NB4 (cell line): Measurements from ENCODE around the gene FN1.

Experiments
- POLR2A ChIP-seq: IDR thresholded peaks from 2 replicates; pipeline ENCODE4 v1.6.1; 2011; ENCODE audit warnings: mild to moderate bottlenecking; ENCODE audit not compliant: insufficient read length; ENCODE audit errors: extremely low read depth
- TF ChIP-seq, protein P1 (sequence below): IDR thresholded peaks from one replicate; pipeline ENCODE4 v1.5.1; 2012; ENCODE audit warnings: low read depth, low read length

DNA sequence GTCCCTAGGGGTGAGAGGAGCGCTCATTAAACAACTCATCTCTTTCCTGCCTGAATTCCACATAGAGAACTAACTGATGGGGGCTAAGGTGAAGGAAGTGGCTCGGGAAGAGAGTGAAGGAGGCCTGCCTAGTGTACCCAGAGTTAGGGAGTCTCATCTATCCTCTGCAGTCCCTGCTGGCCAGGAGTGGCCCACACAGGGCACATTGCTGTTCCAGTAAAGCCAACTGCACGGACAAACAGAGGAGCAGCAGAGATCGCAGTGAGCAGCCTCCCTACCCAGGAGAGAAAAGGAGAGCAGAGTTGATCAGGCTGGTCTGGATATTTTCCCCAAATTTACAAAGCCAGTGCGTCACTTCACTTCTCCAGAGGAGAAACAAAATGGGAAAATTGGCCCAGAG, 16.9 kb upstream of the FN1 start:
- TF ChIP-seq, protein P1, sequence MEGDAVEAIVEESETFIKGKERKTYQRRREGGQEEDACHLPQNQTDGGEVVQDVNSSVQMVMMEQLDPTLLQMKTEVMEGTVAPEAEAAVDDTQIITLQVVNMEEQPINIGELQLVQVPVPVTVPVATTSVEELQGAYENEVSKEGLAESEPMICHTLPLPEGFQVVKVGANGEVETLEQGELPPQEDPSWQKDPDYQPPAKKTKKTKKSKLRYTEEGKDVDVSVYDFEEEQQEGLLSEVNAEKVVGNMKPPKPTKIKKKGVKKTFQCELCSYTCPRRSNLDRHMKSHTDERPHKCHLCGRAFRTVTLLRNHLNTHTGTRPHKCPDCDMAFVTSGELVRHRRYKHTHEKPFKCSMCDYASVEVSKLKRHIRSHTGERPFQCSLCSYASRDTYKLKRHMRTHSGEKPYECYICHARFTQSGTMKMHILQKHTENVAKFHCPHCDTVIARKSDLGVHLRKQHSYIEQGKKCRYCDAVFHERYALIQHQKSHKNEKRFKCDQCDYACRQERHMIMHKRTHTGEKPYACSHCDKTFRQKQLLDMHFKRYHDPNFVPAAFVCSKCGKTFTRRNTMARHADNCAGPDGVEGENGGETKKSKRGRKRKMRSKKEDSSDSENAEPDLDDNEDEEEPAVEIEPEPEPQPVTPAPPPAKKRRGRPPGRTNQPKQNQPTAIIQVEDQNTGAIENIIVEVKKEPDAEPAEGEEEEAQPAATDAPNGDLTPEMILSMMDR = no peak
- TF ChIP-seq POLR2A = no peak
